HEK293 (cell line): Measurements from ENCODE around the gene BCOR.

ENCODE experiments used
- CTCF ChIA-PET: fragments of 350-600 bp; formaldehyde crosslinking; extraction: SDS; loops from one replicate; lab custom pipeline; 2021; ENCODE audit warnings: antibody characterized with exemption; lab: Yijun Ruan, JAX
- POLR2A ChIA-PET: fragments of 300-600 bp; formaldehyde crosslinking; extraction: SDS; loops from one replicate; lab custom pipeline; 2020; ENCODE audit warnings: antibody characterized with exemption, inconsistent platforms; lab: Yijun Ruan, JAX
- H3K27ac ChIP-seq: fragments of 200-500 bp; sonication (Bioruptor generic); 2 replicates; pipeline ENCODE4 v1.5.1; 2014; ENCODE audit warnings: low read depth, low read length, control low read depth, inconsistent platforms; ENCODE audit errors: extremely low read depth
- H3K36me3 ChIP-seq, 2 experiments: fragments of 200-500 bp in 1 of 2; sonication (Bioruptor generic) in 1 of 2; 1 replicate in 1 of 2; 2 replicates in 1 of 2; pipeline ENCODE4 v1.5.1; 2014 to 2017; ENCODE audit warnings: inconsistent platforms in 2 of 2, low read length in 2 of 2; ENCODE audit not compliant: control insufficient read depth in 2 of 2, insufficient read depth in 1 of 2
- H3K4me1 ChIP-seq: fragments of 200-500 bp; sonication (Bioruptor generic); 2 replicates; pipeline ENCODE4 v1.5.1; 2014; ENCODE audit warnings: mild to moderate bottlenecking, low read length, inconsistent platforms; ENCODE audit not compliant: control insufficient read depth, insufficient read depth
- H3K4me3 ChIP-seq: 2 replicates; pipeline ENCODE4 v1.5.1; 2011; ENCODE audit warnings: low read depth, mild to moderate bottlenecking, control low read depth, low read length, moderate library complexity
- H3K9me3 ChIP-seq: fragments of 200-500 bp; sonication (Bioruptor generic); 2 replicates; pipeline ENCODE4 v1.5.1; 2014; ENCODE audit warnings: low read depth, low read length, inconsistent platforms; ENCODE audit not compliant: control insufficient read depth, insufficient read depth
- GLIS1 ChIP-seq: fragments of 450-650 bp; formaldehyde crosslinking; IDR thresholded peaks from 2 replicates; pipeline ENCODE4 v1.5.1; 2016; ENCODE audit warnings: missing biosample characterization, missing genetic modification characterization
- KLF8 ChIP-seq: fragments of 450-650 bp; formaldehyde crosslinking; IDR thresholded peaks from 2 replicates; pipeline ENCODE4 v1.5.1; 2016; ENCODE audit warnings: missing biosample characterization, missing genetic modification characterization
- RBAK ChIP-seq: fragments of 450-650 bp; formaldehyde crosslinking; IDR thresholded peaks from 2 replicates; pipeline ENCODE4 v1.5.1; 2016; ENCODE audit warnings: missing biosample characterization, missing genetic modification characterization
- SETDB1 ChIP-seq: IDR thresholded peaks from one replicate; pipeline ENCODE4 v1.6.1; 2017; ENCODE audit warnings: mild to moderate bottlenecking, low read length, moderate library complexity, mixed read lengths; ENCODE audit not compliant: insufficient read length
- ZFHX2 ChIP-seq: fragments of 450-650 bp; formaldehyde crosslinking; conservative IDR thresholded peaks from 2 replicates; pipeline ENCODE4 v1.5.1; 2016; ENCODE audit warnings: missing biosample characterization, missing genetic modification characterization
- ZNF133 ChIP-seq: fragments of 450-650 bp; formaldehyde crosslinking; IDR thresholded peaks from 2 replicates; pipeline ENCODE4 v1.5.1; 2016; ENCODE audit warnings: missing biosample characterization, missing genetic modification characterization
- ZNF138 ChIP-seq: fragments of 450-650 bp; formaldehyde crosslinking; IDR thresholded peaks from 2 replicates; pipeline ENCODE4 v1.5.1; 2016; ENCODE audit warnings: missing biosample characterization, missing genetic modification characterization, borderline replicate concordance
- ZNF266 ChIP-seq: fragments of 450-650 bp; formaldehyde crosslinking; IDR thresholded peaks from 2 replicates; pipeline ENCODE4 v1.5.1; 2016; ENCODE audit warnings: missing biosample characterization, missing genetic modification characterization, low read depth
- ZNF341 ChIP-seq: fragments of 450-650 bp; formaldehyde crosslinking; IDR thresholded peaks from 2 replicates; pipeline ENCODE4; 2016; ENCODE audit warnings: low read depth, missing biosample characterization, missing genetic modification characterization
- ZNF394 ChIP-seq: fragments of 450-650 bp; formaldehyde crosslinking; IDR thresholded peaks from 2 replicates; pipeline ENCODE4 v1.5.1; 2016; ENCODE audit warnings: missing biosample characterization, missing genetic modification characterization, mild to moderate bottlenecking, moderate library complexity, borderline replicate concordance
- ZNF501 ChIP-seq: fragments of 450-650 bp; formaldehyde crosslinking; IDR thresholded peaks from 2 replicates; pipeline ENCODE4 v1.5.1; 2016; ENCODE audit warnings: missing biosample characterization, missing genetic modification characterization
- ZNF585B ChIP-seq: fragments of 450-650 bp; formaldehyde crosslinking; IDR thresholded peaks from 2 replicates; pipeline ENCODE4 v1.5.1; 2016; ENCODE audit warnings: missing biosample characterization, missing genetic modification characterization
- ZNF600 ChIP-seq: fragments of 450-650 bp; formaldehyde crosslinking; IDR thresholded peaks from 2 replicates; pipeline ENCODE4 v1.5.1; 2016; ENCODE audit warnings: missing biosample characterization, missing genetic modification characterization
- ZNF777 ChIP-seq: fragments of 450-650 bp; formaldehyde crosslinking; IDR thresholded peaks from 2 replicates; pipeline ENCODE4 v1.5.1; 2017; ENCODE audit warnings: missing biosample characterization, missing genetic modification characterization, borderline replicate concordance
- ZSCAN16 ChIP-seq: fragments of 450-650 bp; formaldehyde crosslinking; IDR thresholded peaks from 2 replicates; pipeline ENCODE4 v1.5.1; 2016; ENCODE audit warnings: missing biosample characterization, missing genetic modification characterization
- TF ChIP-seq, protein P1 (sequence below): fragments of 450-650 bp; formaldehyde crosslinking; IDR thresholded peaks from 2 replicates; pipeline ENCODE4 v1.5.1; 2016; ENCODE audit warnings: missing biosample characterization, missing genetic modification characterization, low read depth
- TF ChIP-seq, protein P2 (sequence below): fragments of 450-650 bp; formaldehyde crosslinking; optimal IDR thresholded peaks from 2 replicates; pipeline ENCODE3; 2016; ENCODE audit warnings: missing biosample characterization, mild to moderate bottlenecking, missing genetic modification characterization
- TF ChIP-seq, protein P3 (sequence below): fragments of 450-650 bp; formaldehyde crosslinking; conservative IDR thresholded peaks from 2 replicates; pipeline ENCODE4 v1.5.1; 2016; ENCODE audit warnings: low read depth, missing biosample characterization, missing genetic modification characterization
- TF ChIP-seq, protein P4 (sequence below): fragments of 450-650 bp; formaldehyde crosslinking; IDR thresholded peaks from 2 replicates; pipeline ENCODE4 v1.5.1; 2016; ENCODE audit warnings: missing biosample characterization, missing genetic modification characterization

BCOR gene

DNA sequence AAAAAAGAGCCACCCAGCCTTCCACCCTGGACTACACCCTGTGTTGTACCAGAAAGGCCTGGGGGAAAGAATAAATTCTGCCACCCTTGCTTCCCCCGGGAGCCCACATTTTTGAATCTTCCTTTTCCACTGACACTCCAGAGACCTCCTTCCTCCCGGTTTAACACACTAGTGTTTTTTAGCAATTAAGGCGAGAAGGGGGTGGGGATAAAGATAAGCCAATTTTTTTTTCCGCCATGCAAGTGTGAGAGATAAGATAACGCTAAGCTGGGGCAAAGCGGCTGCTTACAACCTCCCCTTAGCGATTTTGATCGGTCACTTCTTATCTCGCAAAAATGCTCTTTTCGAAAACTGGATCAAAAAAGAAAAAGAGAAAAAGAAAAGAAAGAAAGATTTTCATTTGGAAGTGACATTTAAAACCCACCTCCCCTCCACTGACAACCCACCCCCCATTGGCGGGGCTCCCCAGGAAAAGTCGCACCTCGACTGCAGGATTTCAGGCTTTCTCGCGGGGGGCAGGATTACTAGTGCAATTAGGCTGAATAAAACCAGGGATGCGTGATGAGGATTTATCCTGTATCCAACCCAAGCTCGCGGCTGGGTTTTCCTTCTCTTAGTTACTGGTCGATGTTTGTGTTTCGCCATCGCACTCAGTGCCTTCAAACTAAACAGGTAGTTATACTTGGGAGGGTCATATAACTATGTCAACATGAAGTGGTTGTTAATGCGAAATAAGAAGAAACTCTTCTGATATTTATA lies 6.0 kb upstream of the BCOR start (continued):
- TF ChIP-seq ZNF266 (tag by site-specific recombination) (no peak), ZSCAN16 (no peak), ZNF341 (tag by site-specific recombination) (no peak), GLIS1 (tag by site-specific recombination) (peak; percentile 63)
- TF ChIP-seq, protein P1, sequence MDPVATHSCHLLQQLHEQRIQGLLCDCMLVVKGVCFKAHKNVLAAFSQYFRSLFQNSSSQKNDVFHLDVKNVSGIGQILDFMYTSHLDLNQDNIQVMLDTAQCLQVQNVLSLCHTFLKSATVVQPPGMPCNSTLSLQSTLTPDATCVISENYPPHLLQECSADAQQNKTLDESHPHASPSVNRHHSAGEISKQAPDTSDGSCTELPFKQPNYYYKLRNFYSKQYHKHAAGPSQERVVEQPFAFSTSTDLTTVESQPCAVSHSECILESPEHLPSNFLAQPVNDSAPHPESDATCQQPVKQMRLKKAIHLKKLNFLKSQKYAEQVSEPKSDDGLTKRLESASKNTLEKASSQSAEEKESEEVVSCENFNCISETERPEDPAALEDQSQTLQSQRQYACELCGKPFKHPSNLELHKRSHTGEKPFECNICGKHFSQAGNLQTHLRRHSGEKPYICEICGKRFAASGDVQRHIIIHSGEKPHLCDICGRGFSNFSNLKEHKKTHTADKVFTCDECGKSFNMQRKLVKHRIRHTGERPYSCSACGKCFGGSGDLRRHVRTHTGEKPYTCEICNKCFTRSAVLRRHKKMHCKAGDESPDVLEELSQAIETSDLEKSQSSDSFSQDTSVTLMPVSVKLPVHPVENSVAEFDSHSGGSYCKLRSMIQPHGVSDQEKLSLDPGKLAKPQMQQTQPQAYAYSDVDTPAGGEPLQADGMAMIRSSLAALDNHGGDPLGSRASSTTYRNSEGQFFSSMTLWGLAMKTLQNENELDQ: no peak

DNA sequence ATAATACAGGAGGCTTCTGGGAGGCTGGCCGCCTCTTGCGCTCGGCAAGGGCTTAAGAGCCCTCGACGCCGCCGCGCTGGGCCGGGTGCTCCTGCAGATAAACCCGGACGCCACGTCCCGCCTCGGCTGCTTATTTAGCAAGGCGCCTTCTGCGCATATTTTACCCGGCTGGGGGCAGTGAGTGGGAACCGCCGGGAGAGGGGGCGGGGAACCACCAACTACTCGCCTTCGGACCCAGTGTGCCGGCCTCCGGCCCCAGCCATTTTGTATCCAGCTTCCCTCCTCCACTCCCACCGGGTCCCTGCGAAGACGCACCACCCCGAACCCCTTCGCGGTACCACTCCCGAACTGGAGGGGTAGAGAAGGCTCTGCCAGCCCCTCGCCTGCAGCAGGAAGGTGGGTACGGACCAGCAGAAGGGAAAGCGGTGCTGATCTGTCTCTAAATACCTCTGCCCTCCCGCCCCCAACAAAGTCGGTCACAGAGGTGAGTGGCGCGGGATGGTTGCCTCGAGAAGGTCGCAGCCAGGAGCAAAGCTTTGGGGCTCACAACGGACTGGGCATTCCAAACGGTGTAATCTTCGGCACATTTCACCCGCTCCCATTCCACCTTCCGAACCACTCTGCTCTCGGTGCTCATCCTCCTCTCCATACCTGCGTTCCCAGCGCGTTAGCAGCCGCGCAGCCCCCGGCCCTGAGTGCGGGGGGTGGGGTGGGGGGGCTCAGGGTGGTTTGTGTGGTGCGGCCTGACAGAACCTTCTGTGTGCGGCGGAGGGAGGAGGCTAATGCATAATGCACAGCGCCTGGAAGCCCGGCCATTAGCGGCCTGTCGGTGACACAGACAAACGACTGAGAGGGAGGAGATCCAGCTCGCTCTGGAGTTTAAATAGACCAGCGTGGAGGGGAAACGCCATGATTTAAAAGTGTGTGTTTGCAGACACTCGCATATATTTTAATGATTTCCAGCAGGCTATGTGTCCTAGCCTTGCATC lies 4.9 kb upstream of the BCOR start:
- Histone ChIP-seq H3K9me3 (no peaks in the 10 kb centered on the region), H3K27ac (no peak overlapping the region), H3K36me3 (no peaks in the 10 kb centered on the region), H3K4me1 (peaks cover 25% of the 10 kb centered on the region)
- CTCF ChIA-PET: interaction anchor here (0.5 to 1.2 kb wide), 2 partner anchors 82 to 1220 kb away, joined by 3 to 4 read pairs; no protein-coding TSS in a partner anchor
- TF ChIP-seq ZNF600 (0 out of 2 replicates have a peak, but pooled peaks have one; percentile 47), ZNF341 (tag by site-specific recombination) (peak; percentile 59), ZFHX2 (tag by site-specific recombination) (0 out of 2 replicates have a peak, but pooled peaks have one; percentile 17), SETDB1 (no peak), ZNF133 (0 out of 2 replicates have a peak, but pooled peaks have one; percentile 13)
- TF ChIP-seq, protein P2, sequence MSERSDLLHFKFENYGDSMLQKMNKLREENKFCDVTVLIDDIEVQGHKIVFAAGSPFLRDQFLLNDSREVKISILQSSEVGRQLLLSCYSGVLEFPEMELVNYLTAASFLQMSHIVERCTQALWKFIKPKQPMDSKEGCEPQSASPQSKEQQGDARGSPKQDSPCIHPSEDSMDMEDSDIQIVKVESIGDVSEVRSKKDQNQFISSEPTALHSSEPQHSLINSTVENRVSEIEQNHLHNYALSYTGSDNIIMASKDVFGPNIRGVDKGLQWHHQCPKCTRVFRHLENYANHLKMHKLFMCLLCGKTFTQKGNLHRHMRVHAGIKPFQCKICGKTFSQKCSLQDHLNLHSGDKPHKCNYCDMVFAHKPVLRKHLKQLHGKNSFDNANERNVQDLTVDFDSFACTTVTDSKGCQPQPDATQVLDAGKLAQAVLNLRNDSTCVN (tag by site-specific recombination): no peak
- TF ChIP-seq, all 188 proteins: peak for 4
- POLR2A ChIA-PET: no interaction called here
- H3K4me3 ChIP-seq: no peak overlapping the region

DNA sequence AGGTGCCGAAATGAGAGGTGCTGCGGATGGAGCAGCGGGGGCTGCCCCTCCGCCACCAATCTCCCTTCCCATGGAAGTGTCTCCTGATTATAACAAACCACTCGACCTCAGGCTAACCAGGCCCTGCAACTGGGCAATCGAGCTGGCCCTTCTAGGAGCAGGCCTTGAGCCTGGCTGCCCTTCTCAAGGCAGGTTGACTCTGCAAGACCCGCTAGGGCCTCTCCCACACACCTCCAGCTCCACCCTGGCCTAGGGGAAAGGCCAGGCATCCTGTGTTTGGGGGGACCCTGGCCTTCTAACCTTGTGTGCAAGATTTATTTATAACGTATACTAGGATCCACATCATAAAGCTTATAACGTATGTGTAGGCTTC lies 3.7 kb upstream of the BCOR start:
- Histone ChIP-seq H3K9me3 (no peaks in the 10 kb centered on the region), H3K4me3 (no peak overlapping the region), H3K27ac (peak overlapping the region; percentile 47; the same call in 1 of the 2 replicates), H3K4me1 (peaks cover 20% of the 10 kb centered on the region), H3K36me3 (no peaks in the 10 kb centered on the region)
- ChIA-PET CTCF (interaction anchor here (0.6 kb wide), 1 partner anchor 168 kb away, joined by 3 read pairs; no protein-coding TSS in a partner anchor), POLR2A (interaction anchor here (1.1 kb wide), 1 partner anchor 75 kb away, joined by 3 read pairs; no protein-coding TSS in a partner anchor)
- TF ChIP-seq RBAK (tag by site-specific recombination) (no peak), KLF8 (tag by site-specific recombination) (no peak), ZNF341 (tag by site-specific recombination) (0 out of 2 replicates have a peak, but pooled peaks have one; percentile 6), ZNF394 (tag by site-specific recombination) (no peak), ZNF585B (tag by site-specific recombination) (no peak), ZNF138 (tag by site-specific recombination) (no peak), ZNF501 (tag by site-specific recombination) (no peak), ZNF777 (no peak), ZNF600 (0 out of 2 replicates have a peak, but pooled peaks have one; percentile 34)
- TF ChIP-seq, protein P3, sequence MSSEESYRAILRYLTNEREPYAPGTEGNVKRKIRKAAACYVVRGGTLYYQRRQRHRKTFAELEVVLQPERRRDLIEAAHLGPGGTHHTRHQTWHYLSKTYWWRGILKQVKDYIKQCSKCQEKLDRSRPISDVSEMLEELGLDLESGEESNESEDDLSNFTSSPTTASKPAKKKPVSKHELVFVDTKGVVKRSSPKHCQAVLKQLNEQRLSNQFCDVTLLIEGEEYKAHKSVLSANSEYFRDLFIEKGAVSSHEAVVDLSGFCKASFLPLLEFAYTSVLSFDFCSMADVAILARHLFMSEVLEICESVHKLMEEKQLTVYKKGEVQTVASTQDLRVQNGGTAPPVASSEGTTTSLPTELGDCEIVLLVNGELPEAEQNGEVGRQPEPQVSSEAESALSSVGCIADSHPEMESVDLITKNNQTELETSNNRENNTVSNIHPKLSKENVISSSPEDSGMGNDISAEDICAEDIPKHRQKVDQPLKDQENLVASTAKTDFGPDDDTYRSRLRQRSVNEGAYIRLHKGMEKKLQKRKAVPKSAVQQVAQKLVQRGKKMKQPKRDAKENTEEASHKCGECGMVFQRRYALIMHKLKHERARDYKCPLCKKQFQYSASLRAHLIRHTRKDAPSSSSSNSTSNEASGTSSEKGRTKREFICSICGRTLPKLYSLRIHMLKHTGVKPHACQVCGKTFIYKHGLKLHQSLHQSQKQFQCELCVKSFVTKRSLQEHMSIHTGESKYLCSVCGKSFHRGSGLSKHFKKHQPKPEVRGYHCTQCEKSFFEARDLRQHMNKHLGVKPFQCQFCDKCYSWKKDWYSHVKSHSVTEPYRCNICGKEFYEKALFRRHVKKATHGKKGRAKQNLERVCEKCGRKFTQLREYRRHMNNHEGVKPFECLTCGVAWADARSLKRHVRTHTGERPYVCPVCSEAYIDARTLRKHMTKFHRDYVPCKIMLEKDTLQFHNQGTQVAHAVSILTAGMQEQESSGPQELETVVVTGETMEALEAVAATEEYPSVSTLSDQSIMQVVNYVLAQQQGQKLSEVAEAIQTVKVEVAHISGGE (tag by site-specific recombination): no peak
- TF ChIP-seq, protein P4, sequence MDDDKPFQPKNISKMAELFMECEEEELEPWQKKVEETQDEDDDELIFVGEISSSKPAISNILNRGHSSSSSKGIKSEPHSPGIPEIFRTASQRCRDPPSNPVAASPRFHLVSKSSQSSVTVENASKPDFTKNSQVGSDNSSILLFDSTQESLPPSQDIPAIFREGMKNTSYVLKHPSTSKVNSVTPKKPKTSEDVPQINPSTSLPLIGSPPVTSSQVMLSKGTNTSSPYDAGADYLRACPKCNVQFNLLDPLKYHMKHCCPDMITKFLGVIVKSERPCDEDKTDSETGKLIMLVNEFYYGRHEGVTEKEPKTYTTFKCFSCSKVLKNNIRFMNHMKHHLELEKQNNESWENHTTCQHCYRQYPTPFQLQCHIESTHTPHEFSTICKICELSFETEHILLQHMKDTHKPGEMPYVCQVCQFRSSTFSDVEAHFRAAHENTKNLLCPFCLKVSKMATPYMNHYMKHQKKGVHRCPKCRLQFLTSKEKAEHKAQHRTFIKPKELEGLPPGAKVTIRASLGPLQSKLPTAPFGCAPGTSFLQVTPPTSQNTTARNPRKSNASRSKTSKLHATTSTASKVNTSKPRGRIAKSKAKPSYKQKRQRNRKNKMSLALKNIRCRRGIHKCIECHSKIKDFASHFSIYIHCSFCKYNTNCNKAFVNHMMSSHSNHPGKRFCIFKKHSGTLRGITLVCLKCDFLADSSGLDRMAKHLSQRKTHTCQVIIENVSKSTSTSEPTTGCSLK (tag by site-specific recombination): no peak
- TF ChIP-seq, all 188 proteins: peak for 2
